Tibial nerve (tissue), 4 donors: ENCODE data around the gene PMF1.

Source experiments
- EP300 ChIP-seq, 2 donors: sonication (generic); formaldehyde crosslinking; IDR thresholded peaks; one replicate each; pipeline ENCODE4 v1.6.1; 2017; ENCODE audit warnings: antibody characterized with exemption in 2 of 2, mild to moderate bottlenecking in 1 of 2
- POLR2A ChIP-seq, 2 donors: fragments of 450-650 bp; IDR thresholded peaks; one replicate each; pipeline ENCODE4 v1.6.1; 2017; ENCODE audit warnings: antibody characterized with exemption in 2 of 2, mild to moderate bottlenecking in 2 of 2, moderate library complexity in 2 of 2
- TF ChIP-seq, protein P1 (sequence below), 5 experiments: fragments of 200-600 bp in 3 of 5; fragments of 450-650 bp in 2 of 5; sonication (generic) in 3 of 5; IDR thresholded peaks; one replicate each; pipeline ENCODE4 v1.5.1; 2016 to 2019; ENCODE audit warnings: antibody characterized with exemption in 5 of 5, mild to moderate bottlenecking in 3 of 5, moderate library complexity in 2 of 5

DNA sequence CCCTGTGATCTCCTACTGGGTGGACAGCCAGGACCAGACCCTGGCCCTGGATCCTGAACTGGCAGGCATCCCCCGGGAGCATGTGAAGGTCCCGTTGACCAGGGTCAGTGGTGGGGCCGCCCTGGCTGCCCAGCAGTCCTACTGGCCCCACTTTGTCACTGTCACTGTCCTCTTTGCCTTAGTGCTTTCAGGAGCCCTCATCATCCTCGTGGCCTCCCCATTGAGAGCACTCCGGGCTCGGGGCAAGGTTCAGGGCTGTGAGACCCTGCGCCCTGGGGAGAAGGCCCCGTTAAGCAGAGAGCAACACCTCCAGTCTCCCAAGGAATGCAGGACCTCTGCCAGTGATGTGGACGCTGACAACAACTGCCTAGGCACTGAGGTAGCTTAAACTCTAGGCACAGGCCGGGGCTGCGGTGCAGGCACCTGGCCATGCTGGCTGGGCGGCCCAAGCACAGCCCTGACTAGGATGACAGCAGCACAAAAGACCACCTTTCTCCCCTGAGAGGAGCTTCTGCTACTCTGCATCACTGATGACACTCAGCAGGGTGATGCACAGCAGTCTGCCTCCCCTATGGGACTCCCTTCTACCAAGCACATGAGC lies 36.1 kb upstream of the PMF1 start:
- TF ChIP-seq, protein P1, sequence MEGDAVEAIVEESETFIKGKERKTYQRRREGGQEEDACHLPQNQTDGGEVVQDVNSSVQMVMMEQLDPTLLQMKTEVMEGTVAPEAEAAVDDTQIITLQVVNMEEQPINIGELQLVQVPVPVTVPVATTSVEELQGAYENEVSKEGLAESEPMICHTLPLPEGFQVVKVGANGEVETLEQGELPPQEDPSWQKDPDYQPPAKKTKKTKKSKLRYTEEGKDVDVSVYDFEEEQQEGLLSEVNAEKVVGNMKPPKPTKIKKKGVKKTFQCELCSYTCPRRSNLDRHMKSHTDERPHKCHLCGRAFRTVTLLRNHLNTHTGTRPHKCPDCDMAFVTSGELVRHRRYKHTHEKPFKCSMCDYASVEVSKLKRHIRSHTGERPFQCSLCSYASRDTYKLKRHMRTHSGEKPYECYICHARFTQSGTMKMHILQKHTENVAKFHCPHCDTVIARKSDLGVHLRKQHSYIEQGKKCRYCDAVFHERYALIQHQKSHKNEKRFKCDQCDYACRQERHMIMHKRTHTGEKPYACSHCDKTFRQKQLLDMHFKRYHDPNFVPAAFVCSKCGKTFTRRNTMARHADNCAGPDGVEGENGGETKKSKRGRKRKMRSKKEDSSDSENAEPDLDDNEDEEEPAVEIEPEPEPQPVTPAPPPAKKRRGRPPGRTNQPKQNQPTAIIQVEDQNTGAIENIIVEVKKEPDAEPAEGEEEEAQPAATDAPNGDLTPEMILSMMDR (IDR thresholded peaks at IDR 0.05) = no peak
- no peak for TF ChIP-seq POLR2A (IDR thresholded peaks at IDR 0.05)
- TF ChIP-seq EP300 (IDR thresholded peaks at IDR 0.05) = no peak
